Gastrocnemius medialis (tissue), 4 donors: ENCODE results near the gene ATP1A3.

Experiments
- CTCF ChIP-seq, 5 experiments: fragments of 450-650 bp in 3 of 5; fragments of 200-600 bp in 2 of 5; sonication (generic) in 2 of 5; IDR thresholded peaks in 4 of 5; conservative IDR thresholded peaks in 1 of 5; 1 replicate in 4 of 5; 2 replicates in 1 of 5; pipeline ENCODE4 v1.5.1; 2016 to 2019; ENCODE audit warnings: antibody characterized with exemption in 5 of 5, mild to moderate bottlenecking in 3 of 5, moderate library complexity in 3 of 5
- POLR2A ChIP-seq, 2 donors: fragments of 450-650 bp; IDR thresholded peaks; one replicate each; pipeline ENCODE4 v1.6.1; 2017; ENCODE audit warnings: antibody characterized with exemption in 2 of 2, mild to moderate bottlenecking in 2 of 2, moderate library complexity in 2 of 2

- TF ChIP-seq CTCF (IDR thresholded peaks at IDR 0.05 in 4 of 5, conservative IDR thresholded peaks at IDR 0.05 in 1 of 5) (no peak), POLR2A (IDR thresholded peaks at IDR 0.05) (no peak)
Measured at GRCh38 chr19:41987141-41987860, 6.7 kb downstream of the ATP1A3 start.
